HFFc6 (cell line): Measurements from ENCODE around the gene TJP1. TPM values are rescaled to one million over a fixed set of nuclear protein-coding genes. Genes with fewer than 3 reads are reported as not detected.
"Not testable (repeated sequence)": the region's sequence is repeated elsewhere in the genome, so short reads cannot be mapped to it uniquely, and the experiment has no call there.

ENCODE experiments used
- DNase-seq: peaks from one replicate; pipeline ENCODE4 v3.0.0-alpha.2; 2018
- H3K27ac Mint-ChIP-seq: 2 replicates; pipeline ENCODE4 v1.8.0; 2020; ENCODE audit warnings: mild to moderate bottlenecking, mixed read lengths
- H3K27me3 Mint-ChIP-seq: 2 replicates; pipeline ENCODE4 v1.8.0; 2021; ENCODE audit warnings: mild to moderate bottlenecking, moderate library complexity, mixed read lengths; ENCODE audit not compliant: insufficient read depth
- H3K36me3 Mint-ChIP-seq: 2 replicates; pipeline ENCODE4 v1.8.0; 2021; ENCODE audit warnings: low read depth, mixed read lengths
- H3K4me1 Mint-ChIP-seq: 2 replicates; pipeline ENCODE4 v1.8.0; 2020; ENCODE audit warnings: low read depth, mixed read lengths
- H3K4me3 Mint-ChIP-seq: 2 replicates; pipeline ENCODE4 v1.8.0; 2020; ENCODE audit warnings: mild to moderate bottlenecking, moderate library complexity, mixed read lengths
- H3K9me3 Mint-ChIP-seq: 2 replicates; pipeline ENCODE4 v1.8.0; 2020; ENCODE audit warnings: mild to moderate bottlenecking, mixed read lengths
- CTCF ChIP-seq: fragments of 200-600 bp; sonication (generic); IDR thresholded peaks from 2 replicates; pipeline ENCODE4 v1.5.0; 2021; ENCODE audit warnings: antibody characterized with exemption, mild to moderate bottlenecking
- total RNA-seq, 6 experiments: library from RNA; stranded (reverse); fragmentation: NEBNext Ultra II Directional; extraction: Animal tissue kit (Norgen Biotek cat#: 25700); gene quantifications; 2 replicates in 1 of 6; 3 replicates in 5 of 6; pipeline ENCODE4 v1.2.3, GENCODE V29; 2021

The TJP1 gene
- total RNA-seq, 6 experiments from 2014 or later = 60.1 to 76.3 (median 70.4) TPM

- no peak for TF ChIP-seq CTCF
- Mint-ChIP-seq H3K27me3 (no peaks in the 10 kb centered on the region), H3K9me3 (no peaks in the 10 kb centered on the region), H3K4me1 (peaks cover 59% of the 10 kb centered on the region), H3K27ac (0 out of 2 replicates have a peak overlapping the region, but pooled peaks have one; percentile 49), H3K4me3 (peak overlapping the region; percentile 82), H3K36me3 (peaks cover 10% of the 10 kb centered on the region; the same call in 1 of the 2 replicates)
- DNase-seq = no peak
Measured at GRCh38 chr15:29675791-29676301, 146.4 kb downstream of the TJP1 start.

GRCh38 chr15:29674661-29675533 is 147.4 kb downstream of the TJP1 start:
- peaks cover 69% of the 10 kb centered on the region for H3K4me1 Mint-ChIP-seq
- TF ChIP-seq CTCF = no peak

GRCh38 chr15:29672923-29673809 is 149.1 kb downstream of the TJP1 start:
- H3K27ac Mint-ChIP-seq = peak overlapping the region; percentile 66
- no peaks in the 10 kb centered on the region; the same call in 1 of the 2 replicates for H3K27me3 Mint-ChIP-seq
- H3K9me3 Mint-ChIP-seq = 0 out of 2 replicates have a peak, but pooled peaks cover 2% of the 10 kb centered on the region
- no peak for TF ChIP-seq CTCF
- peak overlapping the region; percentile 49; the same call in 1 of the 2 replicates for H3K4me3 Mint-ChIP-seq
- peaks cover 12% of the 10 kb centered on the region; the same call in 1 of the 2 replicates for H3K36me3 Mint-ChIP-seq
- DNase-seq = no peak
- peaks cover 79% of the 10 kb centered on the region for H3K4me1 Mint-ChIP-seq

More at GRCh38 chr15:29674661-29675533, 147.4 kb downstream of the TJP1 start:
- DNase-seq = peak; percentile 29
- H3K9me3 Mint-ChIP-seq = no peaks in the 10 kb centered on the region
- H3K27ac Mint-ChIP-seq = peak overlapping the region; percentile 49; the same call in 1 of the 2 replicates
- H3K27me3 Mint-ChIP-seq = no peaks in the 10 kb centered on the region; the same call in 1 of the 2 replicates
- H3K36me3 Mint-ChIP-seq = peaks cover 10% of the 10 kb centered on the region; the same call in 1 of the 2 replicates
- peak overlapping the region; percentile 82 for H3K4me3 Mint-ChIP-seq

GRCh38 chr15:29672446-29672845 is 149.8 kb downstream of the TJP1 start:
- Mint-ChIP-seq H3K36me3 (peaks cover 11% of the 10 kb centered on the region; the same call in 1 of the 2 replicates), H3K4me3 (no peak overlapping the region), H3K4me1 (peaks cover 76% of the 10 kb centered on the region), H3K27me3 (no peaks in the 10 kb centered on the region; the same call in 1 of the 2 replicates), H3K27ac (peak overlapping the region; percentile 66), H3K9me3 (0 out of 2 replicates have a peak, but pooled peaks cover 4% of the 10 kb centered on the region)
- no peak for TF ChIP-seq CTCF
- no peak for DNase-seq

GRCh38 chr15:29672046-29672445 is 150.2 kb downstream of the TJP1 start:
- H3K27me3 Mint-ChIP-seq, DNase-seq, H3K36me3 Mint-ChIP-seq, H3K4me3 Mint-ChIP-seq, H3K9me3 Mint-ChIP-seq: not testable (repeated sequence)
- Mint-ChIP-seq H3K4me1 (peaks cover 72% of the 10 kb centered on the region), H3K27ac (peak overlapping the region; percentile 96)
